ENCODE results near the gene MAP2K2.

- no peak for TF ChIP-seq CTCF (IDR thresholded peaks at IDR 0.05)
- TF ChIP-seq POLR2A (IDR thresholded peaks at IDR 0.05): no peak
Observed at GRCh38 chr19:4103080-4103433, 20.9 kb downstream of the MAP2K2 start.
